Neural cell (in vitro differentiated cells): ENCODE measurements around the gene FBN1. TPM values are rescaled to one million over a fixed set of nuclear protein-coding genes. Genes with fewer than 3 reads are reported as not detected.

Experiments
- H2AFZ ChIP-seq: fragments of 200-600, 300-800 bp; sonication (generic), shearing (Covaris generic); 2 replicates; pipeline ENCODE4 v1.6.0; 2014; ENCODE audit warnings: low read depth, mild to moderate bottlenecking, antibody characterized with exemption, low read length, moderate library complexity
- H3F3A ChIP-seq: fragments of 200-600 bp; shearing (Covaris generic); 2 replicates; pipeline ENCODE4 v1.6.1; 2016; ENCODE audit warnings: mild to moderate bottlenecking, moderate library complexity, mixed read lengths, antibody characterized with exemption, low read length; ENCODE audit not compliant: insufficient read depth, poor library complexity, severe bottlenecking
- H3K27ac ChIP-seq: fragments of 200-600, 300-800 bp; sonication (generic), shearing (Covaris generic); 2 replicates; pipeline ENCODE4 v1.5.1; 2014; ENCODE audit warnings: mild to moderate bottlenecking, low read length, moderate library complexity
- H3K27me3 ChIP-seq: fragments of 300-800, 200-600 bp; sonication (generic), shearing (Covaris generic); 2 replicates; pipeline ENCODE4 v1.6.0; 2014; ENCODE audit warnings: mild to moderate bottlenecking, low read depth, low read length, moderate library complexity; ENCODE audit not compliant: insufficient read depth
- H3K36me3 ChIP-seq: fragments of 300-800, 200-600 bp; sonication (generic), shearing (Covaris generic); 2 replicates; pipeline ENCODE4 v1.5.1; 2014; ENCODE audit warnings: mild to moderate bottlenecking, antibody characterized with exemption, low read length, moderate library complexity; ENCODE audit not compliant: insufficient read depth
- H3K4me2 ChIP-seq: fragments of 300-800, 200-600 bp; sonication (generic), shearing (Covaris generic); 2 replicates; pipeline ENCODE4 v1.6.0; 2014; ENCODE audit warnings: mild to moderate bottlenecking, low read length
- H3K4me3 ChIP-seq: fragments of 300-800, 200-600 bp; sonication (generic), shearing (Covaris generic); 2 replicates; pipeline ENCODE4 v1.5.1; 2014; ENCODE audit warnings: mild to moderate bottlenecking, low read length, moderate library complexity
- H3K79me2 ChIP-seq: fragments of 200-600 bp; shearing (Covaris generic); replicated peaks from 2 replicates; pipeline ENCODE4 v1.6.0; 2014; ENCODE audit warnings: mild to moderate bottlenecking, low read length, moderate library complexity; ENCODE audit not compliant: insufficient read depth
- H3K9ac ChIP-seq: fragments of 300-800, 200-600 bp; sonication (generic), shearing (Covaris generic); 2 replicates; pipeline ENCODE4 v1.6.1; 2016; ENCODE audit warnings: mild to moderate bottlenecking, low read length, mixed read lengths
- H3K9me2 ChIP-seq: fragments of 200-600 bp; shearing (Covaris generic); 2 replicates; pipeline ENCODE4 v1.6.1; 2016; ENCODE audit warnings: mild to moderate bottlenecking, low read length, mixed read lengths; ENCODE audit not compliant: insufficient read depth
- H3K9me3 ChIP-seq: fragments of 200-600, 300-800 bp; sonication (generic), shearing (Covaris generic); 2 replicates; pipeline ENCODE4 v1.6.1; 2016; ENCODE audit warnings: mild to moderate bottlenecking, mixed run types, low read length, moderate library complexity, mixed read lengths
- H4K20me1 ChIP-seq: fragments of 200-600 bp; shearing (Covaris generic); 2 replicates; pipeline ENCODE4 v1.6.1; 2016; ENCODE audit warnings: mild to moderate bottlenecking, mixed run types; ENCODE audit not compliant: insufficient read depth
- CTCF ChIP-seq: fragments of 450-650 bp; IDR thresholded peaks from 2 replicates; pipeline ENCODE4 v1.5.1; 2014; ENCODE audit warnings: antibody characterized with exemption, mild to moderate bottlenecking, moderate library complexity; ENCODE audit not compliant: poor library complexity, severe bottlenecking
- EP300 ChIP-seq: fragments of 450-650 bp; conservative IDR thresholded peaks from 2 replicates; pipeline ENCODE4 v1.6.1; 2014; ENCODE audit warnings: antibody characterized with exemption, mild to moderate bottlenecking, moderate library complexity; ENCODE audit not compliant: poor library complexity, severe bottlenecking
- EZH2 ChIP-seq: fragments of 200-600, 300-800 bp; shearing (Covaris generic), sonication (generic); IDR thresholded peaks from 2 replicates; pipeline ENCODE4 v1.6.1; 2014; ENCODE audit warnings: antibody characterized with exemption, low read length, borderline replicate concordance, mild to moderate bottlenecking; ENCODE audit not compliant: insufficient read depth, poor library complexity, severe bottlenecking
- MXI1 ChIP-seq: fragments of 450-650 bp; conservative IDR thresholded peaks from 2 replicates; pipeline ENCODE4 v1.6.1; 2014; ENCODE audit warnings: antibody characterized with exemption, mild to moderate bottlenecking; ENCODE audit not compliant: poor library complexity, severe bottlenecking
- POLR2AphosphoS5 ChIP-seq: IDR thresholded peaks from 2 replicates; pipeline ENCODE4 v1.6.1; 2012
- RAD21 ChIP-seq: fragments of 450-650 bp; conservative IDR thresholded peaks from 2 replicates; pipeline ENCODE4 v1.6.1; 2014; ENCODE audit warnings: antibody characterized with exemption, mild to moderate bottlenecking, moderate library complexity
- REST ChIP-seq: IDR thresholded peaks from 2 replicates; pipeline ENCODE4 v1.6.1; 2012; ENCODE audit warnings: borderline replicate concordance
- SMC3 ChIP-seq: fragments of 450-650 bp; conservative IDR thresholded peaks from 2 replicates; pipeline ENCODE4 v1.6.1; 2014; ENCODE audit warnings: antibody characterized with exemption, mild to moderate bottlenecking, moderate library complexity; ENCODE audit not compliant: poor library complexity
- TAF1 ChIP-seq: IDR thresholded peaks from 2 replicates; pipeline ENCODE4 v1.6.1; 2012; ENCODE audit warnings: low read depth
- polyA plus RNA-seq: library from polyadenylated mRNA; depleted of rRNA; stranded (reverse); fragments of >200 nt; gene quantifications from 2 replicates; pipeline ENCODE4 v1.2.3, GENCODE V29; 2014

Gene FBN1
- polyA plus RNA-seq, 1 donor from 2014 or later: 22.0 TPM

DNA sequence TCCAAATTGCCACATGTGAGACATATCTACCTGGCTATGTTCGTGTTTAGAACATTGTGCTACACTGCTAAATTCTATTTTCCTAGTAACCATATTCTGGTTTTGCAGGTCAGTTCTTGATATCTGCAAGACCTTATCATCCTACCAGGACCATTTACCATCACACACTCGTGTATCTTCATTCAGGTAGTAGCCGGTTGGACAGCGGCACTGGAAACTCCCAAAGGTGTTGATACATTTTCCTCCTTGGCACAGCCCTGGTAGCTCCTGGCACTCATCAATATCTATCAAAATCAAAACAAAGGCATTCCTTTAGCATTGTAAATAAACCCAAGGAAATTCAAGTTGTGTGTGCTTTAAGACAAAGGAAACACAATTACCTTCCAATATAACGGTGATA lies 180.1 kb downstream of the FBN1 start:
- Histone ChIP-seq H3F3A (no peaks in the 10 kb centered on the region), H3K27ac (no peak overlapping the region), H4K20me1 (no peaks in the 10 kb centered on the region), H3K9ac (no peak overlapping the region), H2AFZ (no peak overlapping the region), H3K4me3 (no peak overlapping the region), H3K9me2 (no peaks in the 10 kb centered on the region), H3K27me3 (no peaks in the 10 kb centered on the region), H3K9me3 (no peaks in the 10 kb centered on the region), H3K36me3 (peaks cover 3% of the 10 kb centered on the region), H3K79me2 (no peaks in the 10 kb centered on the region), H3K4me2 (no peak overlapping the region)
- TF ChIP-seq SMC3 (no peak), POLR2AphosphoS5 (no peak), RAD21 (no peak), MXI1 (no peak)

DNA sequence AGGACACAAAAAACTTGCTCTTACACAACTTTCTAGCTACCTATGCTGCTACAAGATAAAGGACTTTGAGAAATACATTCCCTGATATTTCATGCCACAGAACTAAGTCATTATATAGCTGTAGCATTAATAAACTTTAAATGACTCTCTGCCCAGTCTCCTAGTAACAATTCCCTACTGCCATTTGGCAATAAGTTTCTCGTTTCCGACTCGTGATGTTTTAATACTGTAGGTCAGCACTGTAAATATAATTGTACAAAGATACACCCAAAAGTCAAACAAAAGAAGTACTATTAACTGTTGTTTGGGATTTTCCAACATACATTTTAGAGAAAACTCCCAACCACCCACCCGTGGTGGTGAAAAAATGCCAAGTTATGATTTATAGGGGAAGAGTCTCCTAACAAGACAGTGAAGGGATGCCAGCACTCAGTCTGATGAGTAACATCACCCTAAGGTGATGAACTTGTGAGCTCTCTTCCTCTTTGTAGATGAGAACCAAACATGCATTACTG lies 182.1 kb downstream of the FBN1 start:
- Histone ChIP-seq H2AFZ (no peak overlapping the region), H3K9ac (no peak overlapping the region), H3K4me3 (no peak overlapping the region), H3K9me3 (no peaks in the 10 kb centered on the region), H3K27me3 (no peaks in the 10 kb centered on the region), H3K36me3 (peaks cover 3% of the 10 kb centered on the region), H3K27ac (no peak overlapping the region), H3K9me2 (no peaks in the 10 kb centered on the region), H3K79me2 (no peaks in the 10 kb centered on the region), H3F3A (no peaks in the 10 kb centered on the region), H4K20me1 (no peaks in the 10 kb centered on the region), H3K4me2 (no peak overlapping the region)
- TF ChIP-seq EZH2 (no peak), SMC3 (no peak), MXI1 (no peak), RAD21 (no peak), TAF1 (no peak)

GRCh38 chr15:48462688-48463087 lies 182.8 kb downstream of the FBN1 start:
- Histone ChIP-seq H3K4me2 (no peak overlapping the region), H3K9me3 (no peaks in the 10 kb centered on the region), H3K27me3 (no peaks in the 10 kb centered on the region), H3F3A (no peaks in the 10 kb centered on the region), H3K4me3 (no peak overlapping the region), H3K79me2 (no peaks in the 10 kb centered on the region), H3K36me3 (peaks cover 3% of the 10 kb centered on the region), H3K9ac (no peak overlapping the region), H3K9me2 (no peaks in the 10 kb centered on the region), H2AFZ (no peak overlapping the region), H4K20me1 (no peaks in the 10 kb centered on the region), H3K27ac (no peak overlapping the region)
- TF ChIP-seq POLR2AphosphoS5 (no peak), REST (no peak), EP300 (no peak), TAF1 (no peak), CTCF (no peak), RAD21 (no peak), EZH2 (no peak), SMC3 (no peak)
